Left lobe of liver (tissue), 2 donors: Measurements from ENCODE around the gene MED9. TPM values are rescaled to one million over a fixed set of nuclear protein-coding genes. Genes with fewer than 3 reads are reported as not detected.
"Not testable (repeated sequence)": the region's sequence is repeated elsewhere in the genome, so short reads cannot be mapped to it uniquely, and the experiment has no call there.

Source experiments
- ATAC-seq: fragments of 200-7000 bp; cut with Tn5 transposase; one replicate; pipeline ENCODE4 v1.9.1; 2020; ENCODE audit warnings: mild to moderate bottlenecking, moderate library complexity
- DNase-seq: peaks from one replicate; pipeline ENCODE4 v3.0.0-alpha.2; 2020; ENCODE audit warnings: low spot score
- total RNA-seq: library from RNA; stranded (reverse); gene quantifications from one replicate; pipeline ENCODE4 v1.2.1, GENCODE V29; 2021
- donor health status: DM: no; HTN: no; CAD: no; lungs with moderate emphysema.
- donor health status: DM: no; HTN: yes; CAD: no.

The MED9 gene
- total RNA-seq: 7.1 TPM

- ATAC-seq (peak; percentile 99), DNase-seq (peak; percentile 93)
Measured at GRCh38 chr17:17476865-17477467, at the start of gene MED9. Gene MED9 (plus strand): TSS chr17:17477000. CDS start chr17:17477042, 42 bp downstream.

- ATAC-seq (no peak), DNase-seq (no peak)
Measured at GRCh38 chr17:17429222-17429621, 47.6 kb upstream of the MED9 start.

GRCh38 chr17:17430924-17431323 lies 45.9 kb upstream of the MED9 start:
- ATAC-seq, DNase-seq: not testable (repeated sequence)

- no peak for DNase-seq
Measured at GRCh38 chr17:17431605-17432004, 45.2 kb upstream of the MED9 start.

GRCh38 chr17:17433000-17433703 lies 43.6 kb upstream of the MED9 start:
- peak; percentile 36 for ATAC-seq
- DNase-seq: no peak

More at GRCh38 chr17:17431605-17432004, 45.2 kb upstream of the MED9 start:
- ATAC-seq: no peak

GRCh38 chr17:17434477-17434876 lies 42.3 kb upstream of the MED9 start:
- no peak for DNase-seq
- no peak for ATAC-seq

GRCh38 chr17:17435323-17435722 lies 41.5 kb upstream of the MED9 start:
- no peak for DNase-seq
- no peak for ATAC-seq

- ATAC-seq (no peak), DNase-seq (no peak)
Measured at GRCh38 chr17:17437461-17437860, 39.3 kb upstream of the MED9 start.

- ATAC-seq (no peak), DNase-seq (no peak)
Measured at GRCh38 chr17:17437893-17438292, 38.9 kb upstream of the MED9 start.

GRCh38 chr17:17440010-17440843 lies 36.6 kb upstream of the MED9 start:
- DNase-seq (no peak), ATAC-seq (peak; percentile 55)

- DNase-seq: no peak
- no peak for ATAC-seq
Measured at GRCh38 chr17:17440938-17441675, 35.7 kb upstream of the MED9 start.

- no peak for ATAC-seq
- DNase-seq: no peak
Measured at GRCh38 chr17:17443173-17443572, 33.6 kb upstream of the MED9 start.

- ATAC-seq: no peak
- no peak for DNase-seq
Measured at GRCh38 chr17:17445296-17445924, 31.4 kb upstream of the MED9 start.

GRCh38 chr17:17445925-17446665 lies 30.7 kb upstream of the MED9 start:
- peak; percentile 85 for ATAC-seq
- DNase-seq: peak; percentile 86

- ATAC-seq (peak; percentile 12), DNase-seq (no peak)
Measured at GRCh38 chr17:17446666-17447155, 30.1 kb upstream of the MED9 start.

GRCh38 chr17:17447264-17447663 lies 29.5 kb upstream of the MED9 start:
- ATAC-seq: peak; percentile 72
- peak; percentile 75 for DNase-seq

- DNase-seq: no peak
- no peak for ATAC-seq
Measured at GRCh38 chr17:17448076-17448475, 28.7 kb upstream of the MED9 start.

GRCh38 chr17:17448723-17449122 lies 28.1 kb upstream of the MED9 start:
- no peak for ATAC-seq
- no peak for DNase-seq

- no peak for DNase-seq
- peak; percentile 68 for ATAC-seq
Measured at GRCh38 chr17:17453088-17453487, 23.7 kb upstream of the MED9 start.

GRCh38 chr17:17454276-17454675 lies 22.5 kb upstream of the MED9 start:
- no peak for ATAC-seq
- no peak for DNase-seq
